ENCODE results near the gene CFHR5.

CFHR5 gene

GRCh38 chr1:196955926-196956325 is 21.4 kb upstream of the CFHR5 start:
- TF ChIP-seq EP300 (IDR thresholded peaks at IDR 0.05; ENCODE audit: borderline replicate concordance), result no peak
- no peak for TF ChIP-seq TCF12 (IDR thresholded peaks at IDR 0.05; ENCODE audit: low read depth)
- no peak for TF ChIP-seq ZBTB7A (IDR thresholded peaks at IDR 0.05; ENCODE audit: low read depth)
- no peak for TF ChIP-seq FOXM1 (IDR thresholded peaks at IDR 0.05; ENCODE audit: borderline replicate concordance, low read depth)
- no peak for TF ChIP-seq TAF1 (IDR thresholded peaks at IDR 0.05; ENCODE audit: low read depth)
- TF ChIP-seq USF1 (IDR thresholded peaks at IDR 0.05), result no peak
- TF ChIP-seq MAX (IDR thresholded peaks at IDR 0.05), result no peak
- TF ChIP-seq CREB1 (IDR thresholded peaks at IDR 0.05; ENCODE audit: low read depth), result no peak
- TF ChIP-seq YY1 (IDR thresholded peaks at IDR 0.05; ENCODE audit: low read depth), result no peak

- TF ChIP-seq RAD21 (IDR thresholded peaks at IDR 0.05; ENCODE audit: low read depth) (no peak), CEBPB (IDR thresholded peaks at IDR 0.05) (no peak), TEAD4 (IDR thresholded peaks at IDR 0.05) (no peak), USF1 (IDR thresholded peaks at IDR 0.05) (no peak), CREB1 (IDR thresholded peaks at IDR 0.05; ENCODE audit: low read depth) (no peak), FOXM1 (IDR thresholded peaks at IDR 0.05; ENCODE audit: borderline replicate concordance, low read depth) (no peak), EP300 (IDR thresholded peaks at IDR 0.05; ENCODE audit: borderline replicate concordance) (no peak), MAX (IDR thresholded peaks at IDR 0.05) (no peak), EGR1 (IDR thresholded peaks at IDR 0.05) (no peak), ZBTB7A (IDR thresholded peaks at IDR 0.05; ENCODE audit: low read depth) (no peak), YY1 (IDR thresholded peaks at IDR 0.05; ENCODE audit: low read depth) (no peak), TCF12 (IDR thresholded peaks at IDR 0.05; ENCODE audit: low read depth) (no peak), TAF1 (IDR thresholded peaks at IDR 0.05; ENCODE audit: low read depth) (no peak), NFIC (IDR thresholded peaks at IDR 0.05) (no peak)
Measured at GRCh38 chr1:196960854-196961253, 16.5 kb upstream of the CFHR5 start.

- TF ChIP-seq CEBPB (IDR thresholded peaks at IDR 0.05) (no peak), USF1 (IDR thresholded peaks at IDR 0.05) (no peak), REST (IDR thresholded peaks at IDR 0.05; ENCODE audit: low read depth) (no peak), FOXM1 (IDR thresholded peaks at IDR 0.05; ENCODE audit: borderline replicate concordance, low read depth) (no peak), CREB1 (IDR thresholded peaks at IDR 0.05; ENCODE audit: low read depth) (no peak), EP300 (IDR thresholded peaks at IDR 0.05; ENCODE audit: borderline replicate concordance) (no peak), TAF1 (IDR thresholded peaks at IDR 0.05; ENCODE audit: low read depth) (no peak), TCF12 (IDR thresholded peaks at IDR 0.05; ENCODE audit: low read depth) (no peak), RAD21 (IDR thresholded peaks at IDR 0.05; ENCODE audit: low read depth) (no peak), MAX (IDR thresholded peaks at IDR 0.05) (no peak), TEAD4 (IDR thresholded peaks at IDR 0.05) (no peak), ZBTB7A (IDR thresholded peaks at IDR 0.05; ENCODE audit: low read depth) (no peak), EGR1 (IDR thresholded peaks at IDR 0.05) (no peak), NFIC (IDR thresholded peaks at IDR 0.05) (no peak), YY1 (IDR thresholded peaks at IDR 0.05; ENCODE audit: low read depth) (no peak)
Measured at GRCh38 chr1:196970182-196970581, 7.2 kb upstream of the CFHR5 start.

GRCh38 chr1:196976278-196976677 is 1.1 kb upstream of the CFHR5 start:
- no peak for TF ChIP-seq RAD21 (IDR thresholded peaks at IDR 0.05; ENCODE audit: low read depth)
- no peak for TF ChIP-seq MAX (IDR thresholded peaks at IDR 0.05)

- TF ChIP-seq FOXM1 (IDR thresholded peaks at IDR 0.05; ENCODE audit: borderline replicate concordance, low read depth) (no peak), USF1 (IDR thresholded peaks at IDR 0.05) (no peak), TEAD4 (IDR thresholded peaks at IDR 0.05) (no peak), CEBPB (IDR thresholded peaks at IDR 0.05) (no peak), RAD21 (IDR thresholded peaks at IDR 0.05; ENCODE audit: low read depth) (no peak), REST (IDR thresholded peaks at IDR 0.05; ENCODE audit: low read depth) (no peak), EGR1 (IDR thresholded peaks at IDR 0.05) (no peak), CREB1 (IDR thresholded peaks at IDR 0.05; ENCODE audit: low read depth) (no peak), EP300 (IDR thresholded peaks at IDR 0.05; ENCODE audit: borderline replicate concordance) (no peak), TCF12 (IDR thresholded peaks at IDR 0.05; ENCODE audit: low read depth) (no peak), YY1 (IDR thresholded peaks at IDR 0.05; ENCODE audit: low read depth) (no peak), ZBTB7A (IDR thresholded peaks at IDR 0.05; ENCODE audit: low read depth) (no peak), TAF1 (IDR thresholded peaks at IDR 0.05; ENCODE audit: low read depth) (no peak), MAX (IDR thresholded peaks at IDR 0.05) (no peak), NFIC (IDR thresholded peaks at IDR 0.05) (no peak)
Measured at GRCh38 chr1:196980859-196981258, 3.5 kb downstream of the CFHR5 start.
